RPMI8226 (cell line): ENCODE data around the gene ADD2.

Experiments used
- DNase-seq: peaks from one replicate; pipeline ENCODE4 v3.0.0-alpha.2; 2015

Gene ADD2

DNA sequence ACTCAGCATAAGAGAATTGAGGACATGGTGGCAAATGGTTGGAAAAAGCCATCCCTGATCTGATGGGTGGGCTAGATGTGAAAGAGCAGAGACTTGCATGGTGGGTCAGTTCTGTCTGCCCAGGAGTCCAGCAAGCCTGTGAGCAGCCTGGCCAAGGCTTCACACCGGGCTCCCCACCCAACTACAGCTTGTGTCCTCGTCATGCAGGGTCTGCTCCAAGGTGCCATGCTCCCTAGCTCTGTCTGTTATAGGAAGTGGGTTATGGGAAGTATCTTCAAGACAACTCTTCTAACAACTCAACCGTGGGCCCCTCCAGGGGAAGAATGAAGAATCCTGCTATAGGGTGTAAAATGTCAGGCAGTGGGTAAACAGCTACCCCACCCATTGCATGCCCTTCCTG lies 97.4 kb downstream of the ADD2 start:
- DNase-seq: no peak

DNA sequence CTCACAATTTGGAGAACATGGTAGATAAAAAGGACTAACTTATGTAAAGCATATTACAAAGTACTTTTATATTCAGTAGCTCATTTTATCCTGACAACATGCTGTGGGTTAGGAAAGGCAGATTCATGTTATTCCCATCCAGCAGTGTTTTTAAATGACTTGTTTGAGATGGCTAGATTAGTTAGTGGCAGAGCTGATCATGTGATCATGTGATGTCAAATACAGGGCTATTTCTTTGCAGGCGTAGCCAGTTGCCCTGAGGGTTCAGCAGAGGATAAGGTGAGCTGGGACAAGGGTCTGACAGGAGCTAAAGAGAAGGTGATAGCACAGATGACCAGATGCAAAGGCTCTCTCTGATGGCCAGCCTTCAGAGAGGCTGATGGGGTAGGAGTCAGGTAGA lies 97.8 kb downstream of the ADD2 start:
- no peak for DNase-seq

DNA sequence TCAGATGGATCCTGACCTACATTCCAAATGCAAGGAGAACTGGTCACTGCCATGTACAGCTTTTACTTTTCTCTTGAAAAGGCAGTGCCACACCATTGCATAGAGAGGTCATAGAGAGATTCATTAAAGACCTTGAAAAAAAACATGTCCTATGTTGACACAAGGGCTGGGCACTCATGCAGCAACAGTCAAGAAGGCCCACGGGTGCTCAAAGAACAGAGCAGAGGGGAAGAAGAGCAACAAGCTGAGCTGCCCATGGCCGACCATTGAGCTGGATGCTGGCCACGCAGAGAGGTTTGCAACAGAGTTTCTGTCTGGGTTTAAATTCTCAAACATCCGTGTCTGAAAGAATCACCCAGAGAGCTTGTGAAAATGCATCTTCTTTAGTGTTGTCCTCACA lies 99.1 kb downstream of the ADD2 start:
- DNase-seq: no peak

DNA sequence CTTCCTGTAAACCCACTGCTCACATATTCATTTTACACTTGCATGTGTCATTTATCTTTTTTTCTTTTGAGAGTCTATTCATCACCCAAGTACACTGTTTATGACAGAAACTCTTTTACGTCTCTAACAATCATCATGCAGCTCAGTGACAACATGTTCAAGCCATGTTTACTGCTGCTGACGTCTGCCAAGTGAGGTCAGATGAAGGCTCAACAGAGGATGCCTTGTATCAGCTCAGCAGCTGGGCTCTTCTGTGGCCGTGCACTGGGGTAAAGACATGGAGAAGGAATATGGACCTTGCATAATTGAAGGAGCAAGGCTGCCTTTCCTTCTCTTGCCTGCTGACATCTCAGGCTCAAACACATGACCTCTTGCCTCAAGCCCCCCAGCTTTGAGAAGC lies 99.6 kb downstream of the ADD2 start:
- no peak for DNase-seq

DNA sequence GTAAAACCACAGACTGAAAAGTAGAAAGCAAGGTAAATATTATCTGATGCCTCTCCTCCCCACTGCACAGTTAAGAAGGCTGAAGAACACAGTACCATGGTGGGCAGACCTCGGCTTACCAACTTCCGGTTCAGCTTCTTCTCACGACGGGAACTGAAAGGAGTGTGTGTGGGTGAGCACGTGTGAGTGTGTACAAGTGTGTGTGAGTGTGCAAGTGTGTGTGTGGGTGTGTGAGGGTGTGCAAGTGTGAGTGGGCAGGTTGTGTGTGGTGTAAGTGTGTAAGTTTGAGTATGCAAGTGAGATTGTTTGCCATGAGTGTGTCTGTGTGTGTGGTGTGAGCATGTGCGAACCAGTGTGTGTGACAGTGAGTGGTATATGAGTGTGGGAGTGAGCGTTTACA lies 103.5 kb downstream of the ADD2 start:
- no peak for DNase-seq

DNA sequence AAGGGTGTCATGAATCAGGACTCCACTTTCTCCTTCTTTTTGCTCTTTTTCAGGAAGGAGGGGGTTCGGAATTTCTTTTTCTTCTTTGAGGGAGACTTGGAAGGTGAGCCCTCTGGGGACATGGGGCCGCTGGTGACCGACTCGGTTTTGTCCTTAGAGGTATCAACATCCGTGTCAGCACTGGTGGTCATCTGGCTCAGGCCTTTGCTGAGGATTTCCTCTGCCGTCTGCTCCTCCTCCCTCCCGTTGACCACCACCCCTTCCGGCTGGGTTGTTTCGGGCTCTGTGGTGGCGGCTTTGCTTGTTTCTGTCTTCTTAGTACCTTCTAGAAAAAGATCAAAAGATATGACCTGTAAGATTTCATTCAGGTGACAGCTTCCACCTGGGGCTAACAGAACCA lies 104.6 kb downstream of the ADD2 start:
- DNase-seq: no peak

DNA sequence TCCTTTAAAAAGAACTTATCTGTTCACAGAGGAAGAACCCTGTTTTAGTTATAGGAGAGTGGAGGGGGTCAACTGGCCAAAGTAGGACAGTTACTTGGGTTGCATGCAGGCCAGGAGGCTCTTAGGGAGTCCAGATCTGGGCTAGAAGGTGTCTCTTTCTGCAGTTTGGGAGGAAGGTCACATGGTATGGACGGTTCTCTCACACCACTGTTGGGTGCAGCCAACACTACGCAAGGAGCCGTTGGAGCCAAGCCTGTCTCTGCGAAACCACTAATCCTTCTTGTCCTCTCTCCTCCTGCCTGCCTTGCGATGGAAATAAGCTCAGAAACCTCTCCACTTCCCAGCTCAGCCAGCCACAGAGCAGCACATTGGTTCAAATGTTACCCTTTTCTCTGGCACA lies 108.4 kb downstream of the ADD2 start:
- DNase-seq: no peak

DNA sequence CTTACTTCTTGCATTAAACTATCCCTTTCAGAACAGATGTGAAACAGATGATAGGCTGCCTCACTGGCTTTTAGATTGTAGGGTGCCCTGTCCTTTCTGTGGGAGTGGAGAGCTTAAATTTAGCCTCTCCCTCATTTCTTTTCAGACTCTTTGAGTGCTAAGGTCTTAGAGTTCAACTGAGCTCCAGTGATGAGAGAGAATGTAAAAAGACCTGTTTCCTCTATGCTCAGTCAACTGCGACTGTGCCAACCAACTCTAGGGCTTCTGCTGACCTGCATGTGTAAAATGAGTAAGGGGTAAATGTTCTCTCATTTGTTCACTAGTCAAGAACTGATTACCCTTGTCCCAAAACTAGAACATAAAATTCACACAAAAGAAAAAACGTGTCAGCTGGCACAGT lies 109.5 kb downstream of the ADD2 start:
- no peak for DNase-seq

DNA sequence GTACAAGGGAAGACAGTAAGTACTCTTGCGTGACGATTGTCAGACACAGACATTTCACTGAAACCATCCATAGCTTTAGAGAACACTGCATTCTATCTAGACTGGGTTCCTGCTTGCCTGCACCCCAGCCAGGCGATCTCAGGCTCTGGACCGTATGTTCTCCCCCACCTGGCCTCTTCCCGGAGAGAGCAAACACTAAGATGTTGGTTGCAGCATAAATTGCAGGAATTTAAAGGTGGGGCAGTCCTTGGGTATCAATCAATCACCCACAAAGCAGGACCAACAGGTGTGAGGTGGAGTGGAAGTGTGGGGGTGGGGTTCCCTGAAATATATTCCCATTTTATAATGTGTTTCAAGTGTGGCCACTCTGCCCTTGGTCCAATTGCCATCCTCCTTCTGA lies 110.8 kb downstream of the ADD2 start:
- DNase-seq: no peak

DNA sequence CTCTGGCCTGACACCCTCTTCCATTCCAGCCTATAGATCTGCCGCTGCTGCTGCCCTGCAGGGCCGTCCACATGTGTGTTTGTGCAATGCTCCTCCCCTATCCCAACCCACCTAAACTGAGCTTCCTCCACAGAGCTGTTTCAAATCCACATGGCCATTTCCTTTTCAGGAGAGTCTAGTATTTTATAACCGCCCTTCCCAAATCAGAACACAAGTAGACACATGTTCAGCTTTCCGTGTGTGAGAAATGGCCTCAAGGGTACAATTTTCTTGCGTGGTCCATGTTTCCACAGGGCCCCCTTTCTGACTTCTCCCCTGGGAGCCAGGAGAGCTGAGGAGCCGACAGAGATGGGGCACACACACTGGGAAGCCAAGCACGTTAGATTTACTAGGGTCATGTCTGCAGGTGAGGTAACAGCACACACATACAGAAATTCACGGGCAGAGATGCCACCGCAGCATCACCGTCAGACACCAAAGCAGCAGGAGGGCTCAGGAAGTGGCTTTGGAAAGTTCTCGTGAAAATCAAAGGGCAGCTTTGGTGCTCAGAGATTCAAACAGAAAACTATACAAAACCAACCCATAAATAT lies 111.5 kb downstream of the ADD2 start:
- DNase-seq: no peak

DNA sequence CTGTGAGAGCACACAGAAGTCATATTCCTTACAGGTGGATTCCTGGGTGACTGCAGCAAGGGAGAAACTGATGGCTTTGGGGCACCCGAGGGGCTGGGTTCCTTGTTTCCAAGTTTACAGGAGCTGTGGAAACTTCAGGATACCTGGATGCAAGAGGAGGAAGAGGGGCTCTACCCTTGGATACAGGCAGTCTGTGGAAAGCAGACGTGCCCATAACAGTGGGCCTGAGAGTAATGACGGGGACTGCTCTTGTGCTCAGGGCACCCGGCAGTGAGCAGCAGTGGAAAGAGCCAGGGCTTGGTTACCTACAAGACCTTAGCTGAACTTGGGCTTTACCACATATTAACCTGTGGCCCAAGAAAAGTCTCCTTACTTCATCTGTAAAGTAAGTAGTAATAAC lies 112.2 kb downstream of the ADD2 start:
- DNase-seq: no peak

DNA sequence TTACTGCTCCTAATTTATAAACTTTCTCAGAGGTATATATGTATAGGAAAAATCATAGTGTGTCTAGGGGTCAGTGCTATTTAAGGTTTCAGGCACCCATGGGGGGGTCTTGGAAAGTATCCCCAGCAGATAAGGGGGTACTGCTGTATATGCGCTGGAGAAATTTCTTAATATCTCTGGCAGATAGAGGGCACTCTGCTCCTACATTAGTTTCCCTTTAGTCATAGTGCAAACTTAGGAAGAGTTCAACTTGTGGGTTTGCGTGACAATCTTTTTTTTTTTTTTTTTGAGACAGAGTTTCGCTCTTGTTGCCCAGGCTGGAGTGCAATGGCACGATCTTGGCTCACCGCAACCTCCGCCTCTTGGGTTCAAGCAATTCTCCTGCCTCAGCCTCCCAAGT lies 112.8 kb downstream of the ADD2 start:
- DNase-seq: peak; percentile 50

DNA sequence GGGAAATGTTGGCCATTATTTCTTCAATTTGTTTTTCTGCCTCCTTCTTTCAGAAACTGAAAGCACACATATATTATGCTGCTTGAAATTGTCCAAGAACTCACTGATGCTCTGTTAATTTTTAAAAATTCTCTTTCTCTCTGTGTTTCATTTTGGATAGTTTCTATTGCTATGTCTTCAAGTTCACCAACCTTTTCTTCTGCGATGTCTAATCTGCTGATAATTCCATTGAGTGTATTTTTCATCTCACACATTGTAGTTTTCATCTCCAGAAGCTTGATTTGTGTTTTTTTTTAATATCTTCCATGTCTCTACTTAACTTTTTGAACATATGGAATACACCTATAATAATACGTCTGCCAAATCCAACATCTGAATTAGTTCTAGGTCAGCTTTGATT lies 116.3 kb downstream of the ADD2 start:
- DNase-seq: no peak

DNA sequence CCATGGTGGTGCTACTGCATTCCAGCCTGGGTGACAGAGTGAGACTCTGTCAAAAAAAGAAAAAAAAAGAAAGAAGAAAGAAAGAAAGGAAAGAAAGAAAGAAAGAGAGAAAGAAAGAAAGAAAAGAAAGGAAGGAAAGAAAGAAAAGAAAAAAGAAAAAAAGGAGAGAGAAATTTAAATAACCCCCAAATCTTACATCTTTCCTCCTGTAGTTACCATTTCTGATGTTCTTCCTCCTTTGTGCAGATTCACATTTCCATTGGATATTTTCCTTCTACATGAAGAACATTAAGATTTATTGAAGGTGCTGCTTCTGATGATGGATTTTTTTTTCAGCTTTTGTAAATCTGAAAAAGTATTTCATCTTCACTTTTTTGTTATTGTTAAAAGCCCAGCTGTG lies 117.0 kb downstream of the ADD2 start:
- no peak for DNase-seq

DNA sequence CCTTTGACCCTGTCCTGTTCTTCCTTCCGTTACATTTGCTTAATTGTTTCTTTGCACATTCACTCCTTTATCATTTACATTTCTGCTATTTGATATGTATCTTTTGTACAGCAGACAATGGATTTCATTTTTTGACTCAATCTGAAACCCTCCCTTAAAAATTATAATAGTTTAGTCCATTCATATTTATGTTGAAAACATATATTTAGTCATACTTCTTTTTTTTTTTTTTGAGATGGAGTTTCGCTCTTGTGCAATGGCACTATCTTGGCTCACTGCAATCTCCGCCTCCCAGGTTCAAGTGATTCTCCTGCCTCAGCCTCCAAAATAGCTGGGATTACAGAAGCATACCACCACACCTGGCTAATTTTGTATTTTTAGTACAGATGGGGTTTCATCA lies 119.0 kb downstream of the ADD2 start:
- DNase-seq: no peak

DNA sequence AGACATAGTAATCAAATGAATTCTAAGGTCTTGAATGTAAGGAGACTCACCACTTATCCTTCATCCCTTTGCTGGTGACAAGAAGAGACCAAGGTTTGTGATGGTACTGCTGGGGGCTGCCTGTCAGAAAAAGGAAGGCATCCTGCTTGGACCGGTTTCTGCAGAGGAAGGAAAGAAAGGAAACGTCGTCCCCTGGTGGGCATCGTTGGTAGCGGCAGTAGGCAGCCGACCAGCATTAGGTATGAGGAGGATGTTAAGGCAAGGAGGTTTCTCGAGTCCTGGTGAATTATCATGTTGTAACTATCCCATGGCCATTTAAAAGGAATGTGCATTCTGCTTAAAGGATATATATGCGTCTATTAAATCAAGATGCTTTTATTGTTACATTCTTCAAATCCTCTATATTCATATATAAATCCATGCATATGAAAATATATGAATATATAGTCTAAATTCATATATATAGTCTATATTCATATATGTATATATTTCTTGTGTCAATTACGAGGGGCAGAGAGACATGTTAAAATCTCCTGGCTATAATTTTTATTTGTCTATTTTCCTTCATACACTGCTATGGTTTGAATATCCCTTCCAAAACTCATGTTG lies 120.0 kb downstream of the ADD2 start:
- DNase-seq: peak; percentile 79

DNA sequence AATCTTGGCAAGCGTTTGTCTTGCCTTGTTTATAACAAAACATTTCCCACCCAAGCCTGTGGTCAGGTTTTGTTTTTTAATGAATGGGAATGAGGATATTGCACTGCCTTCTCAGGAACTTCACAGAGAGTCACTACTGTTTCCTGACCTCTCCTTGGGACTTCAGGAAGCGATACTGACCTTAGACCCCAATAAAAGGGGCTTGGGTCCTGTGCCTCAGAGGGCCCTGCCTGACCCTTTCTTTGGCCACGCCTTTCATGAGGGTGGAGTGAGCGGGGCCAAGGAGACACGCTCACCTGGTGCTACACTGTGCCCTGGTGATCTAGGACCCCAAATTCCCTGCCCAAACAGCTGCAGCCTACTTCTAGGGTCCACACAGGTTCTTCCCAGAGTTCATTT lies 121.6 kb downstream of the ADD2 start:
- no peak for DNase-seq

DNA sequence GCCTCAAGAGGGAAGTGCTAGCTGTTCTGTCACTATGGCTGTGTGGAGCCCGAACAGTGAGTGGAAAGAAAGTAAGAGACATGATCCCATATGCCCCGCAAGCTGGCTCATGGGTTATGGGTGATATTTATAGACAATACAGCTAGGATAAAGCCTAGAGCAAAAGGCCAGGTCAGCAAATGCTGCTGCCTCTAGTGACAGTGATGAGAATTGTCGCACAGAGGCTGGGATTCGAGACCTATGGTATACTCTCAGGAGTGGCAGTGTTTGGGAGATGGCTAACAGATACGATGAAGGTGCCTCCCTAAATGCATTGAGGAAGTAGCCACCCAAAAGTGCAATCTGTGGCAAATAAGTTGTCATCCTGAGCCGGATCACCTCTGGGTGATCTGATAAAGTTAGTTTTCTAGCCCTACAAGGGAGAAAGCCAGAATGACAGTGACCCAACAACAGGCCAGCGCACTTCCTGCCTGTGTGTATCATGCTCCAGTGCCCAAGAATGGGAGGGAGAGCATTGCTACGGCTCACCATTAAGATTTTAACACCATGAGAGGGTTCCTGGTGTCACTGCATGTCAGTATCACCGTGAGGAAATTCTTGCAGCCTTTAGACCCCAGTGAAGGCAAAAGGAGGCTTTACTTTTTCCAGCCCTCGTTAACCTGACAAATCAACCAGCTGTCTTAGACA lies 122.1 kb downstream of the ADD2 start:
- DNase-seq: peak; percentile 59

DNA sequence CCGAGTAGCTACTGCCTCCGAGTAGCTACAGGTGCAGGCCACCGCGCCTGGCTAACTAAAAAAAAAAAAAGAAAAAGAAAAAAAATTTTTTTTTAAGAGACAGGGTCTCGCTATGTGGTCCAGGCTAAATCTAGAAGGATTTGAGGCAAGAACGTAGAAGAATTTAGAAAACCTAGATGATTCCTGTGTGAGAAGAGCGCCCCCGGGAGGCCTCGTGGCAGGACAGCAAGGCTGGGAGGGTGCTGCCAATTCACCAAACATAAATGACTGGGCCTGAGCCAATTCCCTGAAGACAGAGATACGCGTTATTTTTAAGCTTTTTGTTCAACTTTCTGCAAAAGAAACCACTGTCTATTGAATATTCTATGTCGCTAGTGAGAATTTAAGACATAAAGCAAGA lies 124.3 kb downstream of the ADD2 start:
- DNase-seq: peak; percentile 82

DNA sequence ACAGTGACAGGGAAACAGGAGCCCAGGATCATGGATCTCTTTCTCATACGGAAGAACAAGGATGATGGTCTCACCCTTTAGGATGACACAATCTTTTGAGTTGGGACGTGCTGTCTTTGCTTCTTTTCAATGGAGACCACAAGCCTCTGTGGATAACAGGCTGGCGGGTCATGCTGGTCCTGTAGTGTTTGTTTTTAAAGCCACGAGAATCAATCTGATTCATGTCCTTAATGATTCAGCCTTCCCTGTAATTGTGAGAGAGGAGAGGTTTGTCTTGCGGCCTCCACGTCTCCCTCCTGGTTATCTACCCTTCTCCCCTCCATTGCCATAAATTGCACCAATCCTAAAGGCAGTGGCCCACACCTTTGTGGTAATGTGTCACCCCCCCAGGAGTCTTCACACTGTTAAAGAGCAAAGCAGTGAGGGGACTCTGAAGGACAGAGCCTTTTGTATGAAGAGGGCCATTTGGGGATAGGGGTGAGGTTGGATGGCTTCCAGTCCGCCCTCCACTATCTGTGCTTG lies 126.7 kb downstream of the ADD2 start:
- DNase-seq: no peak

DNA sequence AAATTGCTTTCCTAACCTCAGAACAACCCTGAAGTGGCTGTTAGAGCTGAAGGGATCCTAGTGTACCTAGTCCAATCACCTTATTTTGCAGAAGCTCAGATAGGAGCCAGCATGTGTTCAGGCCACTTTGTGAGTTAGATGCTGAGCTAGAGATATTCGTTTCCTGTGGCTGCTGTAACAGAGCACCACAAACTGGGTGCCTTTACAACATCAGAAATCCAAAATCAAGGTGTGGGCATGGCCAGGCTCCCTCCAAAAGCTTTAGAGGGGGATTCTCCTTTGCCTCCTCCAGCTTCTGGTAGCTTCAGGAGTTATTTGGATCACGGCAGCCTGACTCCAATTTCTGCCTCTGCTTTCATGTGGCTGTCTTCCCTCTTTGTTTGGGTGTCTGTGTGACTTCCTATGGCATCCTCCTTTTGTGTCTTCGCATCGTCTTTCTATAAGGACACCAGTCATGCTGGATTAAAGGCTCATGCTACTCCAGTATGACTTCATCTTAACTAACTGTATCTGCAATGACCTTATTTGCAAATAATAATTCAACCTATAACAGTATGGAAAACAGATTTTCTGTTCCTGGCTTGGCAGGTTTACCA lies 128.1 kb downstream of the ADD2 start:
- DNase-seq: peak; percentile 75

DNA sequence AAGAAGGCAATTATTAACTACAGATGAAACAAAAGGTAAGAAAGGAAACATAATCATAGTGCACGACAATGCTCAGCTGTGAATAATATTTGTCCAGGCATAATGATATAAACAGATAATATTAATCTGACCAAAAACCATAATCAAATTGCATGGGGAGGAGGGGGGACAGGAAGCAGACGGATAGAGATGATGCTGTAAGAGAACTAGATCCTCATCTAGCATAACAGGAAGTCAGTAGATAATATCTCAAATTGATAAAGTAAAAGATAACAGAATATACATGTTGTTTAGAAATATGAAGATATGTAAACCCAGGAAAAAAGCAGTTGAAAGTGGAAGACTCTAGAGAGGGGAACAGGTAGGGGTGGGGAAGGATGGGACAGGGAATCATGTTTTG lies 129.4 kb downstream of the ADD2 start:
- DNase-seq: no peak

DNA sequence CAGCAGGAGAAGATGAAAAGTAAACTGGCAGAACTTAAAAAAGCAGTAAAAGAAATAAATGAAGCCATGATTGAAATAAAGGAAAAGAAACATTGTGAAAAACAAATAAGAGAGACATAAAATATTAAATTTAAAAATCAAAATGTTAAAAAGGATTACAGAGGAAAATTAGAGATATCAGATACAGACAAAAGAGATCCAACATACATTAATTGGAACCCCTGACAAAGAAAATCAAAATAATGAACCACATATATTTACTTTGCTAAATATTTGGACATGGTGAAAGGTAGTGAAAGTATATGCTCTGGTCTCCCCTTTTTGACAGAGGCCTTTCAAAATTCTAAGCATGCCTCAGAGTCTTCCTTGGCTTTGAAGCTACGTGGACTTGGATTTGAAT lies 134.5 kb downstream of the ADD2 start:
- DNase-seq: no peak

DNA sequence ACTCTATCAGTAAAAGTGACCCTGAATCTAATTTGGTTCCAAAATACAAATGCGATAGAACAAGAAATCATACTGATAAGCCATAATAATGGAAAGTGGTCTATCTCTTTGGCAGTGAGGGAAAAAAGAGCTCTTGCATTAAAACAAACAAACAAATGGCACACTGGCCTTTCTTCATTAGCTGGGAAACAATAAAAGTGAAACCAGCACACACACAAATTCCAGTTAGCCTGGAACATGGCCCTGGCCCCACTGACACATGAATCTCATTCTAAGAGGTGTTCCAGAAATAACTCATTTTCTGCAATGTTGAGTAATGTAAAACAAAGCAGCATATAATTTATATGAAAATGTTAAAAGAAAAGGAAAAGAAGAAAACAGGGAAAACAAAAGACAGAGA lies 135.0 kb downstream of the ADD2 start:
- no peak for DNase-seq
